Endothelial cell of umbilical vein (primary cell): ENCODE results near the gene MARK4. TPM values are rescaled to one million over a fixed set of nuclear protein-coding genes. Genes with fewer than 3 reads are reported as not detected.

Experiments
- BruUV-seq: library from RNA; stranded (reverse); fragments of 400-500 nt; replicated peaks from 2 replicates; lab custom pipeline; 2021; lab: Mats Ljungman, UMichigan
- CTCF ChIA-PET: fragments of 300-600, 350-600 bp; sonication (Branson Sonifier 250); formaldehyde crosslinking; loops from one replicate; lab custom pipeline; 2021; ENCODE audit warnings: antibody characterized with exemption, inconsistent platforms; lab: Charles Lee
- POLR2A ChIA-PET: fragments of 300-600, 350-600 bp; sonication (Branson Sonifier 250); formaldehyde crosslinking; loops from one replicate; lab custom pipeline; 2021; ENCODE audit warnings: antibody characterized with exemption, inconsistent platforms; lab: Charles Lee
- DNase-seq: peaks from one replicate; pipeline ENCODE4 v3.0.0-alpha.2; 2011; ENCODE audit warnings: low read depth, low spot score
- FAIRE-seq: peaks from 2 replicates; lab custom pipeline; 2011; peaks lifted over from hg19 to GRCh38; lab: Jason Lieb, UNC
- H2AFZ ChIP-seq: 2 replicates; pipeline ENCODE4 v1.6.0; 2012; ENCODE audit warnings: low read depth, low read length, control low read depth, inconsistent platforms
- H3K27ac ChIP-seq: 2 replicates; pipeline ENCODE4 v1.5.1; 2011; ENCODE audit warnings: low read depth, mild to moderate bottlenecking, control low read depth, low read length, moderate library complexity; ENCODE audit not compliant: insufficient read depth
- H3K27me3 ChIP-seq, 2 experiments: 2 replicates each; pipeline versions ENCODE4 v1.6.0 to v1.6.1; 2011; ENCODE audit warnings: low read length in 2 of 2, mixed read lengths in 1 of 2; ENCODE audit not compliant: control insufficient read depth in 2 of 2, insufficient read depth in 2 of 2
- H3K36me3 ChIP-seq, 2 experiments: 2 replicates in 1 of 2; 3 replicates in 1 of 2; pipeline ENCODE4 v1.5.1; 2011; ENCODE audit warnings: low read length in 2 of 2, mild to moderate bottlenecking in 1 of 2, moderate library complexity in 1 of 2; ENCODE audit not compliant: control insufficient read depth in 2 of 2, insufficient read depth in 2 of 2; ENCODE audit errors: extremely low read depth in 1 of 2
- H3K4me1 ChIP-seq: 3 replicates; pipeline ENCODE4 v1.5.1; 2011; ENCODE audit warnings: mild to moderate bottlenecking, low read length; ENCODE audit not compliant: control insufficient read depth, insufficient read depth; ENCODE audit errors: extremely low read depth
- H3K4me2 ChIP-seq: 2 replicates; pipeline ENCODE4 v1.6.1; 2011; ENCODE audit warnings: low read length, control low read depth, mixed read lengths; ENCODE audit not compliant: insufficient read depth
- H3K4me3 ChIP-seq, 3 experiments: fragments of 200-600 bp in 1 of 3; sonication (generic), shearing (Covaris generic) in 1 of 3; replicated peaks in 1 of 3; 2 replicates each; pipeline ENCODE4 v1.5.1; 2011 to 2016; ENCODE audit warnings: control low read depth in 3 of 3, low read length in 3 of 3, mild to moderate bottlenecking in 2 of 3, inconsistent platforms in 1 of 3, low read depth in 1 of 3, moderate library complexity in 1 of 3; ENCODE audit not compliant: insufficient read depth in 1 of 3
- H3K79me2 ChIP-seq: 2 replicates; pipeline ENCODE4 v1.6.0; 2012; ENCODE audit warnings: low read length, inconsistent platforms; ENCODE audit not compliant: control insufficient read depth, insufficient read depth
- H3K9ac ChIP-seq: replicated peaks from 2 replicates; pipeline ENCODE3; 2011; ENCODE audit warnings: low read length, control low read depth; ENCODE audit not compliant: insufficient read depth; ENCODE audit errors: extremely low read depth
- H3K9me1 ChIP-seq: replicated peaks from 3 replicates; pipeline ENCODE4 v1.6.0; 2011; ENCODE audit warnings: mild to moderate bottlenecking, low read length; ENCODE audit not compliant: control insufficient read depth, insufficient read depth; ENCODE audit errors: extremely low read depth
- H3K9me3 ChIP-seq: replicated peaks from 2 replicates; pipeline ENCODE4 v1.5.1; 2012; ENCODE audit warnings: low read length, inconsistent platforms; ENCODE audit not compliant: control insufficient read depth, insufficient read depth
- H4K20me1 ChIP-seq: replicated peaks from 2 replicates; pipeline ENCODE3; 2011; ENCODE audit warnings: mild to moderate bottlenecking, low read length; ENCODE audit not compliant: control insufficient read depth, insufficient read depth; ENCODE audit errors: extremely low read depth
- CTCF ChIP-seq, 2 donors: IDR thresholded peaks; 1 replicate in 1 of 2; 2 replicates in 1 of 2; pipeline ENCODE4 v1.5.1; 2011; ENCODE audit warnings: low read length in 2 of 2, mild to moderate bottlenecking in 2 of 2, moderate library complexity in 2 of 2, control low read depth in 1 of 2, inconsistent platforms in 1 of 2, low read depth in 1 of 2; ENCODE audit not compliant: insufficient read depth in 1 of 2; ENCODE audit errors: extremely low read depth in 1 of 2
- EZH2 ChIP-seq: IDR thresholded peaks from 2 replicates; pipeline ENCODE4 v1.6.1; 2012; ENCODE audit warnings: borderline replicate concordance, low read depth, mild to moderate bottlenecking, moderate library complexity, low read length, inconsistent platforms; ENCODE audit not compliant: severe bottlenecking
- FOS ChIP-seq: IDR thresholded peaks from 2 replicates; pipeline ENCODE4 v1.6.1; 2011; ENCODE audit warnings: mild to moderate bottlenecking, low read length, moderate library complexity, borderline replicate concordance; ENCODE audit not compliant: insufficient read depth
- GATA2 ChIP-seq: IDR thresholded peaks from 2 replicates; pipeline ENCODE4 v1.7.0; 2011; ENCODE audit warnings: low read depth, mild to moderate bottlenecking, moderate library complexity, mixed read lengths, low read length; ENCODE audit not compliant: insufficient read length, insufficient read depth
- JUN ChIP-seq: IDR thresholded peaks from 2 replicates; pipeline ENCODE4 v1.6.1; 2011; ENCODE audit warnings: borderline replicate concordance, low read depth; ENCODE audit not compliant: insufficient read length, insufficient read depth
- MAX ChIP-seq: IDR thresholded peaks from 2 replicates; pipeline ENCODE4 v1.6.1; 2011; ENCODE audit not compliant: insufficient read depth, insufficient read length
- MYC ChIP-seq: IDR thresholded peaks from one replicate; pipeline ENCODE4 v1.6.1; 2011; ENCODE audit warnings: mild to moderate bottlenecking, low read depth, low read length
- POLR2A ChIP-seq: IDR thresholded peaks from 2 replicates; pipeline ENCODE4 v1.6.1; 2012; ENCODE audit warnings: low read depth, mild to moderate bottlenecking, control low read depth, low read length
- POLR2AphosphoS5 ChIP-seq: IDR thresholded peaks from 2 replicates; pipeline ENCODE4 v1.6.1; 2012; ENCODE audit warnings: low read depth, mild to moderate bottlenecking, control low read depth, low read length, moderate library complexity; ENCODE audit not compliant: insufficient read depth
- dilution Hi-C: fragments of 300-500 bp; cut with MboI; formaldehyde crosslinking; loops from one replicate; pipeline ENCODE4 v1.15.0; 2019; ENCODE audit warnings: low sequenced_read_pairs; ENCODE audit not compliant: extremely low pct_ligation_motif_present
- intact Hi-C: fragments of 100-400 bp; cut with micrococcal nuclease; formaldehyde crosslinking; loops from one replicate; pipeline ENCODE4 v1.10.0; 2022
- polyA plus RNA-seq, 4 experiments: library from polyadenylated mRNA; depleted of rRNA in 3 of 4; stranded (reverse) in 3 of 4; unstranded in 1 of 4; fragments of >200 nt; gene quantifications; 2 replicates each; pipeline versions ENCODE4 v1.2.1 to v1.2.3, GENCODE V29; 2011 to 2012; ENCODE audit warnings: missing spikeins in 1 of 4
- total RNA-seq: library from RNA; stranded (reverse); gene quantifications from 2 replicates; pipeline ENCODE4 v1.2.3, GENCODE V29; 2021

MARK4 gene
- total and polyA plus RNA-seq, 2 donors (not counting 3 experiments of a cell fraction or from before 2014, with no cell fraction given) = 13.9 to 51.6 TPM

GRCh38 chr19:45306518-45307027 lies 55.5 kb downstream of the MARK4 start:
- H2AFZ ChIP-seq = no peak overlapping the region
- no peaks in the 10 kb centered on the region for H3K9me3 ChIP-seq
- no peaks in the 10 kb centered on the region for H3K36me3 ChIP-seq
- H4K20me1 ChIP-seq = no peaks in the 10 kb centered on the region
- DNase-seq (no peak), FAIRE-seq (no peak)
- H3K27ac ChIP-seq = no peak overlapping the region
- ChIA-PET POLR2A (no interaction called here), CTCF (no interaction called here)
- TF ChIP-seq FOS = no peak
- TF ChIP-seq JUN = no peak
- TF ChIP-seq MYC = no peak
- TF ChIP-seq GATA2 = no peak
- TF ChIP-seq EZH2 = no peak
- no peak for TF ChIP-seq POLR2AphosphoS5
- TF ChIP-seq CTCF (IDR thresholded peaks at IDR 0.05; ENCODE audit: extremely low read depth in 1 of 2, insufficient read depth in 1 of 2, low read depth in 1 of 2, low read length in 2 of 2) = no peak
- TF ChIP-seq POLR2A = no peak
- no peak for TF ChIP-seq MAX
- dilution Hi-C loops (no loop called here), intact Hi-C loops (no loop called here)
- BruUV-seq = no TSS peak
- no peak overlapping the region for H3K9ac ChIP-seq
- no peaks in the 10 kb centered on the region for H3K9me1 ChIP-seq
- H3K4me2 ChIP-seq = no peak overlapping the region
- H3K4me3 ChIP-seq = no peak overlapping the region
- H3K27me3 ChIP-seq = peaks cover 0 to 7% of the 10 kb centered on the region in 2 experiments
- no peaks in the 10 kb centered on the region for H3K4me1 ChIP-seq
- no peaks in the 10 kb centered on the region for H3K79me2 ChIP-seq
